NCI-H226 (cell line): ENCODE data around the gene SNX11.
"Not testable (repeated sequence)": the region's sequence is repeated elsewhere in the genome, so short reads cannot be mapped to it uniquely, and the experiment has no call there.

Experiments used
- DNase-seq: peaks from one replicate; pipeline ENCODE4 v3.0.0-alpha.2; 2015

Gene SNX11, protein sequence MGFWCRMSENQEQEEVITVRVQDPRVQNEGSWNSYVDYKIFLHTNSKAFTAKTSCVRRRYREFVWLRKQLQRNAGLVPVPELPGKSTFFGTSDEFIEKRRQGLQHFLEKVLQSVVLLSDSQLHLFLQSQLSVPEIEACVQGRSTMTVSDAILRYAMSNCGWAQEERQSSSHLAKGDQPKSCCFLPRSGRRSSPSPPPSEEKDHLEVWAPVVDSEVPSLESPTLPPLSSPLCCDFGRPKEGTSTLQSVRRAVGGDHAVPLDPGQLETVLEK

DNA sequence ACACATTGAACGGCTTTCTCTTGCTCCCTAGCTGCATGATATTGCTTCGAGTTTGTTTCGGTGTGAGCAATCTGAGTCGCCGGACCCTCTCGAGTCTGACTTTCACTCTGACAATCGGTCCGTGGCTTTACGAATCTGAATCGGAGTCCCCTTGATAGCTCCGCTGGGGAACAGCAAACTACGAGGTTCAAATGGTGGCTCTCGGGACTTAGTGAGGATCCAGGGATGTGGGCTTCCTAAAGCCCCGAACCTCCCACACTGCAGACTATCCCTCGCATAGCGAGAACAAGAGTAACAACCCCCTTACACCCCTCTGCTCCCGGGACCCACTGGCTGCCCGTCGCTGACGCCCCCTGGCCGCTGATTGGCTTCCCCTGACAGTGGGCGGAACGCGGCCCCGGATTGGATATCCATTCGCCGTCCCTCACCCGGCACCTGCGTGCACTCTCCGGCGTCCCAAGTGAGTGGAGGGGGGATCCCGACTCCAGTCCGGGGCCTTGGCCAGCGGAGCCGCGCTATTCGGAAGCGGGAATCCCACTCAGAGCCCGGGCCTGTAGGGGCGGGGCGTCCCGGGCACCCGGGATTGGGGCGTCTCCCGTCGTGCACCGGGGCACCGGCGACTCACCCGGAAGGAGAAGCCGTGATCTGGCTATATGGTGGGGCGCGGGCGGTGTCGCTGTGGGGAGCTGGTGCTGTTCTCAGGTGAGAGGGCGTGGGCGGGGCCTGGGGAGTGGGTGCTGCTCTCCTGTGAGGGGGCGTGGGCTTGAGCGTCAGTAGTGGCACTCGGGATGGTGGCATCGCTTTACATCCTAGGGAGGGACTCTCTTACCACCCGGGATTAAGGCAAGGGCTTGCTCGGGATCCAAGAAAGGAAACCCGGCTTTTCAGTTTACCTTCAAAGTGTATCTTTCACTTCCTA lies at the start of gene SNX11:
Gene SNX11 (plus strand): TSS at position 630 of the 919 bp plus-strand sequence. CDS start 4,278 bp downstream, outside the sequence.
- DNase-seq, result peak; percentile 87

DNA sequence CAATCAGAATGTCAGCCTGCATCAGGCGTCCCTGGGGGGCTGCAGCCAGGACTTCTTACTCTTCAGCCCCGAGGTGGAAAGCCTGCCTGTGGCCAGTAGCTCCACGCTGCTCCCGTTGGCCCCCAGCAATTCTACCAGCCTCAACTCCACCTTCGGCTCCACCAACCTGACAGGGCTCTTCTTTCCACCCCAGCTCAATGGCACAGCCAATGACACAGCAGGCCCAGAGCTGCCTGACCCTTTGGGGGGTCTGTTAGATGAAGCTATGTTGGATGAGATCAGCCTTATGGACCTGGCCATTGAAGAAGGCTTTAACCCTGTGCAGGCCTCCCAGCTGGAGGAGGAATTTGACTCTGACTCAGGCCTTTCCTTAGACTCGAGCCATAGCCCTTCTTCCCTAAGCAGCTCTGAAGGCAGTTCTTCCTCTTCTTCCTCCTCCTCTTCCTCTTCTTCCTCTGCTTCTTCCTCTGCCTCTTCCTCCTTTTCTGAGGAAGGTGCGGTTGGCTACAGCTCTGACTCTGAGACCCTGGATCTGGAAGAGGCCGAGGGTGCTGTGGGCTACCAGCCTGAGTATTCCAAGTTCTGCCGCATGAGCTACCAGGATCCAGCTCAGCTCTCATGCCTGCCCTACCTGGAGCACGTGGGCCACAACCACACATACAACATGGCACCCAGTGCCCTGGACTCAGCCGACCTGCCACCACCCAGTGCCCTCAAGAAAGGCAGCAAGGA lies 49.0 kb upstream of the SNX11 start:
- no peak for DNase-seq

DNA sequence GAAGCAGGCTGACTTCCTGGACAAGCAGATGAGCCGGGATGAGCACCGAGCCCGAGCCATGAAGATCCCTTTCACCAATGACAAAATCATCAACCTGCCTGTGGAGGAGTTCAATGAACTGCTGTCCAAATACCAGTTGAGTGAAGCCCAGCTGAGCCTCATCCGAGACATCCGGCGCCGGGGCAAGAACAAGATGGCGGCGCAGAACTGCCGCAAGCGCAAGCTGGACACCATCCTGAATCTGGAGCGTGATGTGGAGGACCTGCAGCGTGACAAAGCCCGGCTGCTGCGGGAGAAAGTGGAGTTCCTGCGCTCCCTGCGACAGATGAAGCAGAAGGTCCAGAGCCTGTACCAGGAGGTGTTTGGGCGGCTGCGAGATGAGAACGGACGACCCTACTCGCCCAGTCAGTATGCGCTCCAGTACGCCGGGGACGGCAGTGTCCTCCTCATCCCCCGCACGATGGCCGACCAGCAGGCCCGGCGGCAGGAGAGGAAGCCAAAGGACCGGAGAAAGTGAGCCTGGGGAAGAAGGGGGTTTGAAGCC lies 48.4 kb upstream of the SNX11 start:
- DNase-seq, result no peak

DNA sequence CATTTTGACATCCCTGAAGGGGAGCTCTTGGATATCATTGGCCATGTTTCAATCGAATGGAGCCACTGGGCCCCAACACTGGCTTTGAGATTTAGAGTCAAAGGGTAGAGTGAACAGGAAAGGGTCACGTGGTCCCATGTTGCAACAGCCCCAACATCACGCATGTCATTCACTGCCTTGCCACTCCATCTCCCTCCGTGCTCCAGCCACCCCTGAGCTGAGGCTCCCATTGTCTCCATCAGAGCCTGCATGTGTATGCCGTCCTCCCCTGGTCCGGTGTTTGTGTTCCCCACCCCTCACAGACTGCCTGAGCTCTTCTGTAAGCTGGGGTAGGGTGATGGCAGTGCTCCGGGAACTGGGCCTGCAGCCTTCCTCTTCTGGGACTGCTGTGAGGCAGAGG lies 47.3 kb upstream of the SNX11 start:
- no peak for DNase-seq

DNA sequence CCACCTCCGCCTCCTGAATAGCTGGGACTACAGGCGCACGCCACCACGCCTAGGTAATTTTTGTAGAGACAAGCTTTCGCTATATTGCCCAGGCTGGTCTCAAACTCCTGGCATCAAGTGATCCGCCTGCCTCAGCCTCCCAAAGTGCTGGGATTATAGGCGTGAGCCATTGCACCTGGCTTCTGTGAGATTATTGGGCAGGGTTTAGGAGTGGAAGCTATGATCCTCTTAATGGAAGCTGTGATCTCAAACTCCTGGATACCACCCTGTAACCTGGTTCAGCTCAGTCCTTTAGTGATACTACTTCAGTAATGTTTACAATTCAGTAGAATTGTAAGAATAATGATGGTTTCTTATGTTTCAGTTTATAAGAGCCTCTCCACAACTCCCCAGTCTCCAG lies 45.3 kb upstream of the SNX11 start:
- no peak for DNase-seq

DNA sequence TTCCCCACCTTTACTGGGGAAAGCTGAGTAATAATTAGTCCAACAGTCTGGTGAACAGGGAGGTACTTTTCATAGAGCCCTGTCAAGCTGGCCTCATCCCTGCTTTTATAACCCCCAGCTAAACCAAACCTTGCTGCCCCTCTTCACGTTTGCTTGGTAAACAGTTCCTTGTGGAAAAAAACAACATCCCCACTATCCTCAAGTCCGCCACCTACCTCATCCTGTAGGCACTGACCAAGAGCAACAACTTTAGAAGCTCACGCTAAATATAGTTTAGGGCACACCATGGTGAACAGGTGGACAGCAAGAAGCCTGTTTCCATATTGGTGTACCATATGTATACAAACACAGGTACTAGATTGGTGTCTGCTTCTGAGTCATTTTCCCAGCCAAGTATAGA lies 42.9 kb upstream of the SNX11 start:
- no peak for DNase-seq

DNA sequence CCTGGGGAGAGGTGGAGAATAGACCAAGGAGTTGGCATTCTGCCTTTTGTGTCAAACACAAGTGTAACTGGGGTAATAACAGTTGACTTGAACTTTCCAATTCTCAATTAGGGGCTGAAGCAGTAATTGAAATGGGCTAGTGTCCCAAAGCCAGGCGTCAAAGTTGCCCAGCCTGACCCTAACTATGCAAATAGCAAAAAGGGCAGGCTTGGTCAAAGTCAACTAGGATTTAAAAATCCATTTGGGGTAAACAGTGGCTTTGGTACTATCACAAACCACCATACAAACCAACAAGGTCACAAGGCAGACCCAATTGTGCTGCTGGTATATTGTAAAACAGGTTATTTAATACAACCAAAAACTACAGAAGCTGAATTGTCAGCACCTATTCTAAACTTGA lies 41.4 kb upstream of the SNX11 start:
- no peak for DNase-seq

DNA sequence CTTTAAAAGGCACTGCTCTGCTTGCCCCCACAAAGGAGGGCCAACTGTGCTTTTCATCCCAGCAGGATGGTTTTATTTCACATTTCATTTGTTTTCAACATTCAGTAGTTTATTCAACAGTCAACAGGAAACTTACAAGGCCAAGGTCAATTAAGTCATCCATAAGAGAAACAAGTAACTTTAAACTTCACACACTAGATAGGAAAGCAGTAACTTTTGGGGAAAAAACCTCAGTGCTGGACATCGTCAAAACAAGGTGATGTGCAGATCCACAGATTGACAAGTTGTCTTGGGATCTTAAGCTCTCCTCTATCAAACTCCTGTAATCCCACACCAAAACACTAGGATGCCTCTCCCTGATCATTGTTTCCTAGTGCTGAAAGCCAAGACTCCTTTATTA lies 40.9 kb upstream of the SNX11 start:
- DNase-seq, result no peak

DNA sequence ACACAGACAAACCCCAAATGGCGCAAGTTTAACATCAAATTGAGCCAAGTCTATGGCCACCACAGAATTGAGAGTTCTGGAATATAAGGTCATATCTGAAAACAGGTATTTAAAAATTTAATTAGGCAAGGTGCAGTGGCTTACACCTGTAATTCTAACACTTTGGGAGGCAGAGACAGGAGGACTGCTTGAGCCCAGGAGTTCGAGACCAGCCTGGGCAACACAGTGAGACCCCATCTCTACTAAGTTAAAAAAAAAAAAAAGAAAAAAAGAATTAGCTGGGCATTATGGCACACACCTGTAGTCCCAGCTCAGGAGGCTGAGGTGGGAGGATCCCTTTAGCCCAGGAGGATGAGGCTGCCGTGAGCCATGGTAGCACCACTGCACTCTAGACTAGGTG lies 40.3 kb upstream of the SNX11 start:
- no peak for DNase-seq

DNA sequence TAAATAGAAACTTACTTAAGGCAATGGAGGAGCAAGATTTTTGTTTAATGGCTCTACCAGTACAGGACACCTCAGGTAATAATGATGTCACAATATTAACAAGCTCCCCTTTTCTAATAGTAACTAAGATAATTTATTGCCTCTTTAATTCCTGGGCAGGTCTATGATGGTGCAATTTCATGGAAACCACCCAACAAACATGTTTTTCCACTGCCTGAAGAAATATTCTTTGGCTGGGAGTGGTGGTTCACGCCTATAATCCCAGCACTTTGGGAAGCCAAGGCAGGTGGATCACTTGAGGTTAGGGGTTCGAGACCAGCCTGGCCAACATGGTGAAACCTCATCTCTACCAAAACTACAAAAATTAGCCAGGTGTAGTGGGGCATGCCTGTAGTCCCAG lies 39.8 kb upstream of the SNX11 start:
- DNase-seq, result not testable (repeated sequence)

DNA sequence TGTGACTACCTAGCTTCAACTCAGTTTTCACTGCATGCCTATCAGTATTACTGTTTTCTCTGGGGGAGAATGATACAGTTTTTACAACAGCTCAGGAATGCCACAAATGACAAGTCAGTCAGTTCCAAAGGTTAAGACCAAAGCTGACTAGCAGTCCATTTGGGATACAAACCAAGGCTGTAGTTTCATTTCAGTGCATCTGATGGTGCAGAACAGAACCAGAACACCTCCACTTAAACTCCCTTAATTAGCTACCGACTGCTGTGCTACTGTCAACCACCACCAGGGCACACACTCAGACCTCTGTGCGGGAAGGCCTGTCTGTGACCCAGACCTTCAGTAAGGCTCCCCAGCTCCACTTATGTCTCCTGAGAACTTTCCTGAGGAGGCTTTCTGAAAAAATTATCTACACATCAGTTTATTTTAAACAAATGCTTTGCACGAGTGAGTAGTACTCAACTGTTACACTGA lies 39.0 kb upstream of the SNX11 start:
- DNase-seq, result no peak

DNA sequence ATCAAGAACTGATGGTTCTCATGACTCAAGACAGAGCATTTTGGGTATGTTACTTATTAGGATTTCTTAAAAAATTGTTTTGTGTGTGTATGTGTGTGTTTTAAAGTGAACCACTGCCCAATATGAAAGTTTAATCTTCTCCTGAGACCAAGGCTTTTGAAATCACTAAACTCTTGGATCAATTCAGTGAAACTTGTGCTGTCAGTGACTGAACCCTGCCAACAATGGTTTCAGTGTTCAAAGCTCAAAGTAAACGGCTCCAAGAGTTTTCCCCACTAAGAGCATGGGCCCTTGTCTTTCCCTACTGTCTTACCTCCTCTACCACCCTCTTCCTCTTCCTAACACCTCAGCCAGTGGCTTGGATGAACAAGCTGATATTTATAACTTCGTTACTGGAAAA lies 37.4 kb upstream of the SNX11 start:
- no peak for DNase-seq

DNA sequence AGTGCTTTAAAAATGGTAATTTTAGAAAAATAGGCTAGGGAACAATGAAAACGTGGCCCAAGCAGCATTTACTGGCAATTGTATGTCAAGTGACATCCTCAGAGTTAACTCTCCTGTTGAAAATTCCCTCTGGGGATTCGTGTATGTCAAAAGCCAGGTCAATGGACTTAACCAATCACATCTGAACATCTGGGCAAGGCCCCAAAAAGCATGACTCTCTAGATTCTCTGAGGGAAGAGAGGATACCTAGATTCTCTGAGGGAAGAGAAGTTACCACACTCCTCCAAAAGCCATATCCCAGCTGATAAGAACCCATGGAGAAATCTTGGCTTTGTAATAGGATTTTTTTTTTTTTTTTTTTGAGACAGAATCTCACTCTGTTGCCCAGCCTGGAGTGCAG lies 35.9 kb upstream of the SNX11 start:
- DNase-seq, result peak; percentile 39

DNA sequence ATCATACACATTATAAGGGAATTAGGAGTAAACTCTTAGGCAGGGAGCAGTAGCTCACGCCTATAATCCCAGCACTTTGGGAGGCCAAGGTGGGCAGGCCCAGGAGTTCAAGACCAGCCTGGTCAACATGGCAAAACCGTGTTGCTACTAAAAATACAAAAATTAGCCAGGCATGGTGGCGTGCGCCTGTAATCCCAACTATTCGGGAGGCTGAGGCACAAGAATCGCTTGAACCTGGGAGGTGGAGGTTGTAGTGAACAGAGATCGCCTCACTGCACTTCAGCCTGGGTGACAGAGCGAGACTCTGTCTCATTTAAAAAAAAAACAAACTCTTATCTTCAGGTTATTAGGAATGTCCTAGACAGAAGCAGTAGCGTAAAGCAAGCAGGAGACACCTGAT lies 34.8 kb upstream of the SNX11 start:
- DNase-seq, result not testable (repeated sequence)

DNA sequence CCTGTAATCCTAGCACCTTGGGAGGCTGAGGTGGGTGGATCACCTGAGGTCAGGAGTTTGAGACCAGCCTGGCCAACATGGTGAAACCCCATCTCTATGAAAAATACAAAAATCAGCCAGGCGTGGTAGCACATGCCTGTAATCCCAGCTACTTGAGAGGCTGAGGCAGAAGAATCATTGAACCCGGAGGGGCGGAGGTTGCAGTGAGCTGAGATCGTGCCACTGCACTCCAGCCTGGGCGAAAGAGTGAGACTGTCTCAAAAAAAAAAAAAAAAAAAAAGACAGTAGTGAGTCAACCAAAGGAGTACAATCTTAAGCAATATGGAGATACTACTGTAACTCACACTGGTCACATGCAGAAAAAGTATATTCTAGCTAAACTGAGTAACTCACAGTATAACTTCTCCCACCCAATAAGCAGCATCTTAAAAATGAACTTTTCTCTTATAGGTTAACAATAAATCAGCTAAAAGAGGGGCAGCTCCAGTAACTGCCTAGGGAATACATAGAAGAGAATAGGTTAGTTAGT lies 33.9 kb upstream of the SNX11 start:
- DNase-seq, result not testable (repeated sequence)

DNA sequence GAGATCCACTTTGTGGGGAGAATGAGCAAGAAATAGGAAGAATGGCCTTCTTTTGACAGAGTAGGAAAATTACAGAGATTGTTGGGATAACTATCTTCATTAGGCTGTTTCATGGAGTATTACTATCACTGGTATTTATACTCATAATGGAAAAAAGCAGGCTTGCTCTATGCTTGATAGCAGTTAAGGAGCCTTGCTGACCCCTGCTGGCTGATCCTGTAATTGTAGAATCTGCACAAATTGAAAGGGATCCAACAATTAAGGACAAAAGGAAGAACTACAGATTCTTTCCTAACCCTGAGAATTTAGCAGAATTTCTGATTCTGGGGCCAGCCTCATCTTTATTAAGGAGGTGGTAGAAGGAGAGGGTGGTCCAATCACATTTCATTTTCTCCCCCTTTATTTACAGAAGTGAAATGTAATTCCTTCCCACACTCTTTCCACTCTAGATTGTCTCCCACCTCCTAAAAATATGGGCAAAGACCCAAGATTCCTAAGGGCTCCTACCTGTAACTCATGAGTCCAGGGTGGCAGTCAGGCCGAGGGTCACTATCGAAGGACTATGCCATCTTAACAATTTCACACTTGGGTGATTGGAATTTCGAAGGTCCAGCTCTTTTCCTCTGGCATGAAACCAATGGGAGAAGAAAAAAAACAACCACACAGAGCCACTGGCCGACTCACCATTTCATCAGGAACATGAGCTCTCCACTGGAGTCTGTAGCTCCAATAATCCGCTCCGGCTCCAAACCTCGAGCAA lies 33.1 kb upstream of the SNX11 start:
- peak; percentile 43 for DNase-seq

DNA sequence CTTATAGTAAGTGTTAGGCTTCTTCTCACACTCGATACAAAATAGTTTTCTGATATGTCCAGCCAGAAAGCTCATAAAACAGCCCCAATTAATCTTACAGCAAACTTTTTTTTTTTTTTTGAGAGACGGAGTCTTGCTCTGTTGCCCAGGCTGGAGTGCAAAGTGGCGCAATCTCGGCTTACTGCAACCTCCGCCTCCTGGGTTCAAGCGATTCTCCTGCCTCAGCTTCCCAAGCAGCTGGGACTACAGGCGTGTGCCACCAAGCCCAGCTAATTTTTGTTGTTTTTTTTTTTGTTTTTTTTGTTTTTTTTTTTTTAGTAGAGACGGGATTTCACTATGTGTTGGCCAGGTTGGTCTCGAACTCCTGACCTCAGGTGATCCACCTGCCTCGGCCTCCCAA lies 30.4 kb upstream of the SNX11 start:
- DNase-seq, result not testable (repeated sequence)

DNA sequence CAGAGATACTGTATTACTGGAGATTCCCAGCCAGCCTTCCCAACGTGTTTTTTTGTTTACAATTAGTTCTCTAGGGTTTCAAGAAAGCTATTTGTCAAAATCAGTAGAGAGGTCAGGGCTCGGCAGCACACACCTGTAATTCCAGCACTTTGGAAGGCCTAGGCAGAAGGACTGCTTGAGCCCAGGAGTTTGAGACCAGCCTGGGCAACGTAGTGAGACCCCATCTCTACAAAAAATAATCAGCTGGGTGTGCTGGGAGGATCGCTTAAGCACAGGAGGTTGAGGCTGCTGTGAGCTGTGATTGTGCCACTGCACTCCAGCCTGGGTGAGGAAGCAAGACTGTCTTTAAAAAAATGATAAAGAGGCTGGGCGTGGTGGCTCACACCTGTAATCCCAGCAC lies 25.7 kb upstream of the SNX11 start:
- DNase-seq, result no peak

DNA sequence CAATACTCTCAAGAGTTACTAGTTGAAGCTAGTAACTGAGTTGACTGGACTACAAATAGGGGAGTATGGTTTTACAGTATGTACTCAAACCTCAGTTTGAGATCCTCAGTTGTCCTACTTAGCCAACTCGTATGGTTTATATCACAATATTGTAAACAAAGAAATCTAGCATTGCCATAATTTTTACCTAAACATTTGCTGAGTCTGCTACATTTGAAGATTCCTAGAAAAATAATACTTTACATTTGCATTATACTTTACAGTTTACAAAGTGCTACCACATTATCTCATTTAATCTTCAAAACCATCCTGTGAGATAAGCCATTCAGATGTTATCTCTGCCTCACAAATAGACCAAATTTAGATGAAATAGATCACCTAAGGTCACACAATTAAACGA lies 22.6 kb upstream of the SNX11 start:
- no peak for DNase-seq

DNA sequence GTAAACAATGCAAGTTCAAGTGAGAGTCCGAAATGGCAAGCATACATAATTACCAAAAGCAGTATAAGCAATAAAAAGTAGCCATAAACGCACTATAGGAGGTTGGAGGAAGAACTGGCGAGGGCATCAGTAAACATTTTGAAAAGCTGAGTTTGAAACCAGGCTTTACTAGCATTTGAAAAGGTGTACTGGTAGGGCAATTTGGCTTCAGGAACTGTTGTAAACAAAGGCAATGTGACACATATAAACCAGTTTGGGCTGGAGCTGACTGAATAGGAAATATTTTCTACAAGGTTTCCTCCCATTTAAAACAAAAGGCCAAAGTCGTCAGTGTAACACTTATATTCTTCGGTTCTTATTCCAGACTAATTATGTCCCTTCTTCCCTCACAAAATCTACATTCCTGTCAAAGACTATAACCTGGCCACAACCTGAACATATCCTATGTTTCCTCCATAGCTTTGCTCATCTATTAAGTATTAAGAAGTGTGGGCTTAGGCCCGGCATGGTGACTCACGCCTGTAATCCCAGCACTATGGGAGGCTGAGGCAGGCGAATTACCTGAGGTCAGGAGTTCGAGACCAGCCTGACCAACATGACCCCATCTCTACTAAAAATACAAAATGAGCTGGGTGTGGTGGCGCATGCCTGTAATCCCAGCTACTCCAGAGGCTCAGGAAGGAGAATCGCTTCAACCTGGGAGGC lies 14.1 kb upstream of the SNX11 start:
- no peak for DNase-seq

DNA sequence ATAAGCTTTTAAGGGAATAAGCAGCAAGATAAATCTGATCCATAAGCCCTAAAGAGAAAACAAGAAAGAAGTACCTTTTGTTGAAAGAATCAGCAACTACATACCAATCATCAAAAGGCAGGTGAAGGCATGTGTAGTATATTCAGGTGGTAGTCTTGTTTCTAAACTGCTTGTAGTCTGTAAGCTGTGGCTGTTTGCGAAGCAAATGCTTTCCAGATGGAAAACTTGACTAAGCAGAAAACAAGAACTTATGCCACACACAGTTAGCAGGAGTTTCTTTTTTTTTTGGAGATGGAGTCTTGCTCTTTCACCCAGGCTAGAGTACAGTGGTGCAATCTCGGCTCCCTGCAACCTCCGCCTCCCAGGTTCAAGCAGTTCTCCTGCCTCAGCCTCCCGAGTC lies 12.0 kb upstream of the SNX11 start:
- DNase-seq, result no peak
